Caco-2 (cell line): ENCODE data around the gene KIF13A. TPM values are rescaled to one million over a fixed set of nuclear protein-coding genes. Genes with fewer than 3 reads are reported as not detected.

ENCODE experiments used
- BruUV-seq: library from RNA; stranded (reverse); fragments of 400-500 nt; replicated peaks from 2 replicates; lab custom pipeline; 2021; lab: Mats Ljungman, UMichigan
- CTCF ChIA-PET: fragments of 300-600 bp; sonication (Branson Sonifier 250); formaldehyde crosslinking; loops from one replicate; lab custom pipeline; 2022; ENCODE audit warnings: antibody characterized with exemption; lab: Charles Lee
- POLR2A ChIA-PET: fragments of 300-600 bp; sonication (Branson Sonifier 250); formaldehyde crosslinking; loops from one replicate; lab custom pipeline; 2022; ENCODE audit warnings: antibody characterized with exemption; lab: Charles Lee
- DNase-seq, 2 experiments: peaks; one replicate each; pipeline versions ENCODE4 v3.0.0 to v3.0.0-alpha.2; 2020 to 2022
- H3K27me3 ChIP-seq: replicated peaks from 2 replicates; pipeline ENCODE4 v1.6.0; 2011; ENCODE audit warnings: low read length; ENCODE audit not compliant: control insufficient read depth, insufficient read depth
- H3K36me3 ChIP-seq: 2 replicates; pipeline ENCODE4 v1.5.1; 2011; ENCODE audit warnings: low read length; ENCODE audit not compliant: control insufficient read depth, insufficient read depth
- H3K4me1 ChIP-seq: fragments of 250-450 bp; sonication (Bioruptor Pico); 2 replicates; pipeline ENCODE4 v1.5.1; 2020; ENCODE audit warnings: mild to moderate bottlenecking
- H3K4me3 ChIP-seq: 2 replicates; pipeline ENCODE4 v1.5.1; 2011; ENCODE audit warnings: low read depth, mild to moderate bottlenecking, control low read depth, low read length
- H3K9me3 ChIP-seq: fragments of 250-450 bp; sonication (Bioruptor Pico); 2 replicates; pipeline ENCODE4 v1.5.1; 2020; ENCODE audit warnings: mild to moderate bottlenecking, moderate library complexity
- H3K27ac Mint-ChIP-seq: one replicate; pipeline ENCODE4 v1.8.0; 2022; ENCODE audit warnings: mixed read lengths; ENCODE audit not compliant: unreplicated experiment
- H3K27me3 Mint-ChIP-seq: one replicate; pipeline ENCODE4 v1.8.0; 2022; ENCODE audit warnings: mixed read lengths; ENCODE audit not compliant: insufficient read depth, unreplicated experiment
- H3K36me3 Mint-ChIP-seq: one replicate; pipeline ENCODE4 v1.8.0; 2022; ENCODE audit warnings: mild to moderate bottlenecking, mixed read lengths; ENCODE audit not compliant: insufficient read depth, unreplicated experiment
- H3K4me1 Mint-ChIP-seq: one replicate; pipeline ENCODE4 v1.8.0; 2022; ENCODE audit warnings: low read depth, mixed read lengths; ENCODE audit not compliant: unreplicated experiment
- H3K4me3 Mint-ChIP-seq: one replicate; pipeline ENCODE4 v1.8.0; 2022; ENCODE audit warnings: mild to moderate bottlenecking, moderate library complexity, mixed read lengths; ENCODE audit not compliant: unreplicated experiment
- H3K9me3 Mint-ChIP-seq: one replicate; pipeline ENCODE4 v1.8.0; 2022; ENCODE audit warnings: mixed read lengths; ENCODE audit not compliant: unreplicated experiment
- intact Hi-C: fragments of 100-400 bp; cut with micrococcal nuclease; formaldehyde crosslinking; loops from one replicate; pipeline ENCODE4 v1.10.0; 2022; ENCODE audit not compliant: unreplicated experiment
- total RNA-seq: library from RNA; stranded (reverse); gene quantifications from 2 replicates; pipeline ENCODE4 v1.2.3, GENCODE V29; 2022
- TF ChIP-seq, protein P1 (sequence below), 2 experiments: fragments of 200-600 bp in 1 of 2; IDR thresholded peaks; 1 replicate in 1 of 2; 2 replicates in 1 of 2; pipeline versions ENCODE4 v1.5.1 to v1.8.0; 2011 to 2022; ENCODE audit warnings: antibody characterized with exemption in 1 of 2, control low read depth in 1 of 2, inconsistent platforms in 1 of 2, low read depth in 1 of 2, low read length in 1 of 2, mild to moderate bottlenecking in 1 of 2, moderate library complexity in 1 of 2; ENCODE audit not compliant: insufficient read depth in 1 of 2, severe bottlenecking in 1 of 2, unreplicated experiment in 1 of 2

KIF13A gene
- total RNA-seq, 1 experiment from 2014 or later, result 13.8 TPM

DNA sequence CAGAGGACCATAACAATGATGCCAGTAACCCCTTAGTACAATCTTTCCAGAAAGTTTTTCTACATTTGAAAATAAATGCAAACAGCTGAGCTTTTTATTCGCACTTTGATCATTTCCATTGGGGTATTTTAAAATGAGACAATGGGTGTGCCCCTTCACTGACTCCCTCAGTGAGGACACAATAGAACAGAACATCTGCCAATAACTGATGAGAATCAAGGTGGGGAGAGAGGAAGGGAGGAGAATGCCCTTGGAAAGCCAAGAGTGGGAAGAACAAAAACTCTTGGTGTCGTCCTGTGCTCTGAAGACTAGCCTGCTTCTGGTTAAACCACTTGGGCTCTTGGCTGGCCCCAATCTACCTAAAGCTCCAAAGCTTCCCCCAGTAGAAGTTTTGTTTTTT is 66.0 kb downstream of the KIF13A start:
- no TSS peak for BruUV-seq
- CTCF ChIA-PET, result no interaction called here
- POLR2A ChIA-PET, result no interaction called here
- no peaks in the 10 kb centered on the region for H3K27me3 ChIP-seq
- no peak overlapping the region for H3K27ac Mint-ChIP-seq
- TF ChIP-seq, protein P1, sequence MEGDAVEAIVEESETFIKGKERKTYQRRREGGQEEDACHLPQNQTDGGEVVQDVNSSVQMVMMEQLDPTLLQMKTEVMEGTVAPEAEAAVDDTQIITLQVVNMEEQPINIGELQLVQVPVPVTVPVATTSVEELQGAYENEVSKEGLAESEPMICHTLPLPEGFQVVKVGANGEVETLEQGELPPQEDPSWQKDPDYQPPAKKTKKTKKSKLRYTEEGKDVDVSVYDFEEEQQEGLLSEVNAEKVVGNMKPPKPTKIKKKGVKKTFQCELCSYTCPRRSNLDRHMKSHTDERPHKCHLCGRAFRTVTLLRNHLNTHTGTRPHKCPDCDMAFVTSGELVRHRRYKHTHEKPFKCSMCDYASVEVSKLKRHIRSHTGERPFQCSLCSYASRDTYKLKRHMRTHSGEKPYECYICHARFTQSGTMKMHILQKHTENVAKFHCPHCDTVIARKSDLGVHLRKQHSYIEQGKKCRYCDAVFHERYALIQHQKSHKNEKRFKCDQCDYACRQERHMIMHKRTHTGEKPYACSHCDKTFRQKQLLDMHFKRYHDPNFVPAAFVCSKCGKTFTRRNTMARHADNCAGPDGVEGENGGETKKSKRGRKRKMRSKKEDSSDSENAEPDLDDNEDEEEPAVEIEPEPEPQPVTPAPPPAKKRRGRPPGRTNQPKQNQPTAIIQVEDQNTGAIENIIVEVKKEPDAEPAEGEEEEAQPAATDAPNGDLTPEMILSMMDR (IDR thresholded peaks at IDR 0.05; ENCODE audit: insufficient read depth in 1 of 2, low read depth in 1 of 2, low read length in 1 of 2, severe bottlenecking in 1 of 2, unreplicated experiment in 1 of 2), result no peak
- DNase-seq, result no peak
- no peaks in the 10 kb centered on the region for H3K36me3 ChIP-seq
- peaks cover 8% of the 10 kb centered on the region; the same call in 1 of the 2 replicates for H3K4me1 ChIP-seq
- peaks cover 4% of the 10 kb centered on the region for H3K4me1 Mint-ChIP-seq
- no peak overlapping the region for H3K4me3 Mint-ChIP-seq
- H3K4me3 ChIP-seq, result no peak overlapping the region
- H3K9me3 Mint-ChIP-seq, result no peaks in the 10 kb centered on the region
- H3K27me3 Mint-ChIP-seq, result no peaks in the 10 kb centered on the region
- no peaks in the 10 kb centered on the region for H3K36me3 Mint-ChIP-seq
- intact Hi-C loops, result no loop called here
- H3K9me3 ChIP-seq, result no peaks in the 10 kb centered on the region

DNA sequence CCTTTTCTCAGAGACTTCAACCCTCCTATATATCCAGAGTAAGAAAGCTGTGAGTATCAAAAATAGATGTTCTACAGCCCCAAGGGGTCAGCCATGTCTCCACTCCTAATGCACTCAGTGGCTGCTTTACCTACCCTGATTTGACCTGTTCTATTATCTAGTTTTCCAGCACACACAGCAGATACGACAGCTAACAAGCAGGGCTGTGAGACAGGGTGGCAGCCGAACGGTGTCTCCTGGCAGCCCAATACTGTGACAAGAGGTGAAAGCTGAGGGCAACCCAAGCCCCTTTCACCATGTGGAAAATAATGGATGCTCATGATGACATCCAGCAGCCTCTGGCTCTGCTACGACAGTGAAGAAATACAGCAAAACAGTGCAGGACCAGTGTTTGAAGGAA is 67.9 kb downstream of the KIF13A start:
- Histone ChIP-seq H3K36me3 (no peaks in the 10 kb centered on the region), H3K9me3 (no peaks in the 10 kb centered on the region), H3K4me3 (no peak overlapping the region), H3K4me1 (peaks cover 8% of the 10 kb centered on the region; the same call in 1 of the 2 replicates), H3K27me3 (no peaks in the 10 kb centered on the region)
- Mint-ChIP-seq H3K4me1 (peaks cover 4% of the 10 kb centered on the region), H3K9me3 (no peaks in the 10 kb centered on the region), H3K36me3 (no peaks in the 10 kb centered on the region), H3K27ac (no peak overlapping the region), H3K4me3 (no peak overlapping the region), H3K27me3 (no peaks in the 10 kb centered on the region)
- CTCF ChIA-PET, result no interaction called here
- POLR2A ChIA-PET, result no interaction called here
- no TSS peak for BruUV-seq
- DNase-seq, result no peak
- intact Hi-C loops, result no loop called here
- TF ChIP-seq, protein P1 (IDR thresholded peaks at IDR 0.05; ENCODE audit: insufficient read depth in 1 of 2, low read depth in 1 of 2, low read length in 1 of 2, severe bottlenecking in 1 of 2, unreplicated experiment in 1 of 2), result no peak

DNA sequence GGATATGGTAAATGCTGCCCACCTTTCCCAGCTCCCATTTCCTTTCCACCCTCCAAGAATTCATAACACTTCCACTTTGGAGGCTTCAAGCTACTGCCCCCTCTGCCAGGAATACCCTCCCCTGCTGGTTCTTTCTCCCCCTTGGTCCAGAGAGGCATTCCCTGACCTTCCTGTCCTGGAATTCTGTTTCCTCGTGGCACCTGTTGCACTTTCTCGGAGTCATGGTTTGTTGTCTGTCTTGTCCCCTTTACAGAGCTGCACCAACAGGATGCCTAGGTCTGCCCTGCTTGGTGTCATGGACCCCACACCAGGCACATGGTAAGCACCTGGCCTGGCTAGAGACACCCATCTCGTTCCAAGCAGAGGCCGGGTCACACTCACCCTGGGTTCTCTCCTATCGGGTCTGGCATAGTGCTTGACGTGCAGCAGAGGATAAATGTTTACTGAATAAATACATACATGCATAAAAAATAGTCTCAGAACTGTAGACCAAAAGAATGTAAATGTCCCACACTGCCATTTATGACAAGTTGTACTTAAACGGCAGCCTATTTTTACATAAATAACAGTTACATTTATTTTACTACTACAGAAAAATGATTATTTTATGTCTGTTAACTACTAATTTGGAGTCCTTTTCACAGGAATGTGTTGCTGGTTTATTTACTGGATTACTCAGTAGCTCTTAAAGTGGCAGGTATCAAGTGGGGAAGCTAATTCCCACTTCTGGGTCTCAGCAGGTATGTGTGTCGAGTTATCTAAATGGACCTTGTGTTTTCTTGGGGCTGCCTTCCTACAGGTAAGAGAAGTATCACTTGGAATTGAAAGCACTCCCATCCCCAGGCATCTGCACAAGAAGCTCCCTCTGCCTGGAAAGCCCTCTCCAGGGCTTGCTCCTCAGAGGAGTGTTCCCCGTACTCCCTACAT is 69.3 kb downstream of the KIF13A start:
- no peaks in the 10 kb centered on the region for H3K27me3 ChIP-seq
- H3K4me3 ChIP-seq, result no peak overlapping the region
- H3K4me1 ChIP-seq, result peaks cover 8% of the 10 kb centered on the region; the same call in 1 of the 2 replicates
- no peaks in the 10 kb centered on the region for H3K36me3 ChIP-seq
- Mint-ChIP-seq H3K4me3 (no peak overlapping the region), H3K9me3 (no peaks in the 10 kb centered on the region), H3K27me3 (no peaks in the 10 kb centered on the region), H3K27ac (no peak overlapping the region), H3K4me1 (peaks cover 4% of the 10 kb centered on the region), H3K36me3 (no peaks in the 10 kb centered on the region)
- ChIA-PET POLR2A (no interaction called here), CTCF (interaction anchor here (0.5 kb wide), 1 partner anchor 196 kb away, joined by 8 read pairs; no protein-coding TSS in a partner anchor)
- TF ChIP-seq, protein P1 (IDR thresholded peaks at IDR 0.05; ENCODE audit: insufficient read depth in 1 of 2, low read depth in 1 of 2, low read length in 1 of 2, severe bottlenecking in 1 of 2, unreplicated experiment in 1 of 2), result no peak
- BruUV-seq, result no TSS peak
- H3K9me3 ChIP-seq, result no peaks in the 10 kb centered on the region
- intact Hi-C loops, result no loop called here
- no peak for DNase-seq
